K562 (cell line): Measurements from ENCODE around the gene RCOR1. TPM values are rescaled to one million over a fixed set of nuclear protein-coding genes. Genes with fewer than 3 reads are reported as not detected.

Experiments
- ATAC-seq: fragments of 200-7000 bp; cut with Tn5 transposase; 3 replicates; pipeline ENCODE4 v1.9.1; 2020; ENCODE audit warnings: moderate library complexity
- BruUV-seq: library from RNA; stranded (reverse); fragments of 400-500 nt; replicated peaks from 2 replicates; lab custom pipeline; 2021; lab: Mats Ljungman, UMichigan
- CTCF ChIA-PET: fragments of 300-600 bp; formaldehyde crosslinking; extraction: SDS; loops from one replicate; lab custom pipeline; 2021; ENCODE audit warnings: low intra/inter-chr PET ratio; lab: Yijun Ruan, JAX
- POLR2A ChIA-PET: fragments of 300-600, 350-650 bp; sonication (Branson Sonifier 250); formaldehyde crosslinking; extraction: SDS; loops from one replicate; lab custom pipeline; 2021; ENCODE audit warnings: antibody characterized with exemption, inconsistent platforms; lab: Yijun Ruan, JAX
- DNase-seq, 4 experiments: peaks; one replicate each; pipeline versions ENCODE4 v3.0.0 to v3.0.0-alpha.2; 2011 to 2018; ENCODE audit warnings: low spot score in 3 of 4, mixed read lengths in 3 of 4; ENCODE audit errors: extremely low read depth in 1 of 4
- FAIRE-seq: peaks from 2 replicates; lab custom pipeline; 2011; peaks lifted over from hg19 to GRCh38; lab: Jason Lieb, UNC
- H2AFZ ChIP-seq: 2 replicates; pipeline ENCODE4 v1.6.0; 2011; ENCODE audit warnings: low read depth, low read length, control low read depth, inconsistent platforms
- H3K27ac ChIP-seq: fragments of 200-600 bp; 3 replicates; pipeline ENCODE4 v1.8.0; 2011; ENCODE audit warnings: low read depth, mild to moderate bottlenecking, control low read depth, inconsistent platforms, low read length, moderate library complexity, mixed read lengths; ENCODE audit errors: extremely low read depth
- H3K27me3 ChIP-seq, 2 experiments: fragments of 300-600 bp in 1 of 2; 2 replicates in 1 of 2; 3 replicates in 1 of 2; pipeline versions ENCODE4 v1.6.0 to v1.8.0; 2011; ENCODE audit warnings: inconsistent platforms in 2 of 2, low read length in 2 of 2, mild to moderate bottlenecking in 1 of 2, mixed read lengths in 1 of 2, moderate library complexity in 1 of 2; ENCODE audit not compliant: control insufficient read depth in 2 of 2, insufficient read depth in 2 of 2
- H3K36me3 ChIP-seq: fragments of 300-600 bp; 3 replicates; pipeline ENCODE4 v1.8.0; 2011; ENCODE audit warnings: mild to moderate bottlenecking, low read length, inconsistent platforms; ENCODE audit not compliant: control insufficient read depth, insufficient read depth
- H3K4me1 ChIP-seq, 2 experiments: fragments of 200-600 bp in 1 of 2; replicated peaks in 1 of 2; 2 replicates in 1 of 2; 3 replicates in 1 of 2; pipeline versions ENCODE4 v1.5.1 to v1.8.0; 2011; ENCODE audit warnings: inconsistent platforms in 2 of 2, low read length in 2 of 2, mild to moderate bottlenecking in 1 of 2, mixed read lengths in 1 of 2, moderate library complexity in 1 of 2; ENCODE audit not compliant: control insufficient read depth in 2 of 2, insufficient read depth in 2 of 2
- H3K4me2 ChIP-seq: 2 replicates; pipeline ENCODE4 v1.6.1; 2011; ENCODE audit warnings: low read length, control low read depth, inconsistent platforms, mixed read lengths; ENCODE audit not compliant: insufficient read depth
- H3K4me3 ChIP-seq: fragments of 200-600 bp; sonication (generic), shearing (Covaris generic); 2 replicates; pipeline ENCODE4 v1.5.1; 2016; ENCODE audit warnings: control low read depth, inconsistent platforms
- H3K79me2 ChIP-seq: fragments of 200-600 bp; 3 replicates; pipeline ENCODE4 v1.8.0; 2011; ENCODE audit warnings: low read length, inconsistent platforms; ENCODE audit not compliant: control insufficient read depth, insufficient read depth
- H3K9ac ChIP-seq, 2 experiments: 2 replicates each; pipeline versions ENCODE4 v1.6.0 to v1.6.1; 2011; ENCODE audit warnings: low read depth in 2 of 2, low read length in 2 of 2, control low read depth in 1 of 2, inconsistent platforms in 1 of 2, mild to moderate bottlenecking in 1 of 2, mixed read lengths in 1 of 2; ENCODE audit not compliant: insufficient read depth in 1 of 2
- H3K9me1 ChIP-seq: one replicate; pipeline ENCODE4 v1.6.0; 2011; ENCODE audit warnings: inconsistent platforms, mild to moderate bottlenecking, low read length, moderate library complexity; ENCODE audit not compliant: control insufficient read depth, insufficient read depth
- H3K9me3 ChIP-seq: replicated peaks from 2 replicates; pipeline ENCODE4 v1.5.1; 2011; ENCODE audit warnings: low read depth, low read length, inconsistent platforms; ENCODE audit not compliant: control insufficient read depth, insufficient read depth
- H4K20me1 ChIP-seq: replicated peaks from 2 replicates; pipeline ENCODE4 v1.6.1; 2011; ENCODE audit warnings: low read length, inconsistent platforms, mixed read lengths; ENCODE audit not compliant: control insufficient read depth, insufficient read depth
- CREB3 ChIP-seq: fragments of 450-650 bp; conservative IDR thresholded peaks from 2 replicates; pipeline ENCODE4 v1.6.1; 2016; ENCODE audit warnings: missing genetic modification characterization, low read depth, mild to moderate bottlenecking, missing compliant biosample characterization, moderate library complexity
- CREBBP ChIP-seq: IDR thresholded peaks from one replicate; pipeline ENCODE4 v1.6.1; 2012; ENCODE audit warnings: low read depth, mild to moderate bottlenecking, control low read depth, inconsistent platforms, low read length
- DPF2 ChIP-seq: fragments of 450-650 bp; IDR thresholded peaks from 2 replicates; pipeline ENCODE4 v1.6.1; 2016
- ETV5 ChIP-seq: sonication (generic); formaldehyde crosslinking; IDR thresholded peaks from 2 replicates; pipeline ENCODE4 v1.4.0; 2020; ENCODE audit warnings: low read depth, mild to moderate bottlenecking, missing genetic modification reagents
- FOXP1 ChIP-seq: sonication (generic); formaldehyde crosslinking; IDR thresholded peaks from 2 replicates; pipeline ENCODE4 v1.8.0; 2022; ENCODE audit warnings: mild to moderate bottlenecking, missing genetic modification reagents
- HNRNPK ChIP-seq: fragments of 200-400 bp; formaldehyde crosslinking; IDR thresholded peaks from one replicate; pipeline ENCODE4 v1.6.1; 2018; ENCODE audit warnings: mild to moderate bottlenecking, low read depth, low read length; ENCODE audit not compliant: poor library complexity, severe bottlenecking
- ILF3 ChIP-seq: fragments of 450-650 bp; IDR thresholded peaks from 2 replicates; pipeline ENCODE4 v1.6.1; 2018; ENCODE audit warnings: antibody characterized with exemption, mild to moderate bottlenecking, moderate library complexity, borderline replicate concordance
- JUND ChIP-seq, 2 experiments: IDR thresholded peaks; 2 replicates in 1 of 2; 3 replicates in 1 of 2; pipeline ENCODE4 v1.6.1; 2011; ENCODE audit warnings: borderline replicate concordance in 2 of 2, low read depth in 2 of 2, low read length in 2 of 2, improper control_type of control experiment in 1 of 2, missing biosample characterization in 1 of 2, missing genetic modification characterization in 1 of 2, missing genetic modification reagents in 1 of 2
- LCOR ChIP-seq: sonication (generic); formaldehyde crosslinking; IDR thresholded peaks from 2 replicates; pipeline ENCODE4 v1.8.0; 2022; ENCODE audit warnings: mild to moderate bottlenecking, missing genetic modification reagents
- MTA1 ChIP-seq: fragments of 450-650 bp; IDR thresholded peaks from 2 replicates; pipeline ENCODE4 v1.6.1; 2017; ENCODE audit warnings: borderline replicate concordance
- NR0B1 ChIP-seq: fragments of 450-650 bp; IDR thresholded peaks from one replicate; pipeline ENCODE4 v1.6.1; 2018; ENCODE audit warnings: mild to moderate bottlenecking, moderate library complexity; ENCODE audit not compliant: partially characterized antibody
- RBM17 ChIP-seq: fragments of 200-400 bp; formaldehyde crosslinking; IDR thresholded peaks from 2 replicates; pipeline ENCODE4 v1.6.1; 2017; ENCODE audit warnings: low read depth, mild to moderate bottlenecking, low read length, borderline replicate concordance
- SMARCA4 ChIP-seq: fragments of 450-650 bp; IDR thresholded peaks from 2 replicates; pipeline ENCODE4 v1.6.1; 2016
- SREBF1 ChIP-seq: fragments of 150-350 bp; IDR thresholded peaks from 2 replicates; pipeline ENCODE4 v1.6.1; 2014; ENCODE audit warnings: antibody characterized with exemption, low read depth, low read length, borderline replicate concordance
- YY1 ChIP-seq, 3 experiments: IDR thresholded peaks; 2 replicates each; pipeline ENCODE4 v1.6.1; 2011; ENCODE audit warnings: low read length in 2 of 3, mild to moderate bottlenecking in 2 of 3, moderate library complexity in 2 of 3, borderline replicate concordance in 1 of 3, control low read depth in 1 of 3, low read depth in 1 of 3; ENCODE audit not compliant: insufficient read depth in 3 of 3, insufficient replicate concordance in 2 of 3, control insufficient read depth in 1 of 3, insufficient read length in 1 of 3; ENCODE audit errors: extremely low read depth in 1 of 3
- ZNF175 ChIP-seq: fragments of 200-800 bp; sonication (Bioruptor generic); IDR thresholded peaks from 2 replicates; pipeline ENCODE4 v1.6.1; 2016; ENCODE audit warnings: low read depth, mild to moderate bottlenecking, missing genetic modification characterization, missing compliant biosample characterization
- ZNF41 ChIP-seq: fragments of 250-450 bp; sonication (Bioruptor Pico); conservative IDR thresholded peaks from 2 replicates; pipeline ENCODE4 v1.4.0; 2020; ENCODE audit warnings: mild to moderate bottlenecking
- WGBS: fragments of 100-300 bp; shearing (Covaris generic); methylation state at CpG from one replicate; pipeline ENCODE4 v1.1.6; 2016; ENCODE audit warnings: low coverage, mixed read lengths; ENCODE audit not compliant: insufficient coverage; ENCODE audit errors: missing lambda C conversion rate; 5-methylcytosine and 5-hydroxymethylcytosine counted together
- in situ Hi-C: fragments of 300-500 bp; cut with MboI; formaldehyde crosslinking; loops from 4 replicates; pipeline ENCODE4 v1.15.0; 2018; ENCODE audit warnings: inconsistent platforms, mixed read lengths
- intact Hi-C: fragments of 100-400 bp; cut with micrococcal nuclease; formaldehyde crosslinking; loops from 2 replicates; pipeline ENCODE4 v1.14.2; 2022
- polyA plus RNA-seq, 8 experiments: library from polyadenylated mRNA; depleted of rRNA in 4 of 8; stranded (reverse) in 5 of 8; unstranded in 3 of 8; fragments of >200 nt; fragmentation: Nextera tagmentation in 2 of 8; fragmentation: Illumina TruSeq in 1 of 8; extraction: Ambion mirVana in 2 of 8; extraction: Trizol in 1 of 8; gene quantifications; 2 replicates each; pipeline versions ENCODE4 v1.2.1 to v1.2.3, GENCODE V29; 2011 to 2014; ENCODE audit warnings: inconsistent platforms in 1 of 8, missing spikeins in 1 of 8
- total RNA-seq, 7 experiments: library from RNA; depleted of rRNA in 6 of 7; stranded (reverse); fragments of >200 nt in 6 of 7; fragmentation: Illumina TruSeq in 2 of 7; extraction: Trizol in 2 of 7; gene quantifications; 2 replicates each; pipeline versions ENCODE4 v1.2.1 to v1.2.3, GENCODE V29; 2011 to 2021; ENCODE audit warnings: low replicate concordance in 1 of 7

The RCOR1 gene
- total and polyA plus RNA-seq, 9 of the 15 experiments (the other 6 are each of a cell fraction or from before 2014, with no cell fraction given), result 8.5 to 47.9 (median 20.9) TPM

GRCh38 chr14:102584871-102585869, 7.3 kb upstream of the RCOR1 start:
- in situ Hi-C loops (loop anchor here (5.0 kb wide), 1 partner anchor 48 kb away; no protein-coding TSS in a partner anchor), intact Hi-C loops (no loop called here)
- H3K9ac ChIP-seq, result peak overlapping the region; percentile 62 to 93
- CTCF ChIA-PET, result no interaction called here
- H4K20me1 ChIP-seq, result no peaks in the 10 kb centered on the region
- H3K27me3 ChIP-seq, result no peaks in the 10 kb centered on the region
- peak overlapping the region; percentile 55 for H3K4me2 ChIP-seq
- H3K4me1 ChIP-seq, result peaks cover 20% of the 10 kb centered on the region in 2 experiments; a peak in 4 of 5 replicates
- H3K79me2 ChIP-seq, result peaks cover 2% of the 10 kb centered on the region; the same call in 1 of the 3 replicates
- no peak overlapping the region for H3K4me3 ChIP-seq
- H3K9me3 ChIP-seq, result no peaks in the 10 kb centered on the region
- no TSS peak for BruUV-seq
- H3K9me1 ChIP-seq, result no peaks in the 10 kb centered on the region
- WGBS, result 37% methylated on average over 18 of the region's 24 CpGs
- peak overlapping the region; percentile 91 for H2AFZ ChIP-seq
- peak overlapping the region; percentile 72; the same call in 2 of the 3 replicates for H3K27ac ChIP-seq
- H3K36me3 ChIP-seq, result no peaks in the 10 kb centered on the region
- FAIRE-seq, result peak; percentile 55
- peak; percentile 45 to 70 (median 62) for DNase-seq
- peak; percentile 71 for ATAC-seq
- POLR2A ChIA-PET, result interaction anchor here (0.9 to 1.8 kb wide), 5 partner anchors 10 to 54 kb away, joined by 3 to 14 read pairs (median 5); no protein-coding TSS in a partner anchor
- TF ChIP-seq NR0B1 (no peak), CREB3 (tag) (no peak), JUND (IDR thresholded peaks at IDR 0.05; ENCODE audit: borderline replicate concordance, low read depth, low read length) (0 out of 2 replicates have a peak, but pooled peaks have one; percentile 38), JUND (tag; IDR thresholded peaks at IDR 0.05; ENCODE audit: borderline replicate concordance, low read depth, low read length) (no peak; the same call in 2 of the 3 replicates), ETV5 (CRISPR knock-in tag) (no peak), SREBF1 (no peak), SMARCA4 (0 out of 2 replicates have a peak, but pooled peaks have one; percentile 25), ZNF175 (CRISPR knock-in tag) (peak; percentile 59; the same call in 1 of the 2 replicates), HNRNPK (no peak), ZNF41 (no peak), CREBBP (no peak), FOXP1 (CRISPR knock-in tag) (no peak), ILF3 (no peak), DPF2 (0 out of 2 replicates have a peak, but pooled peaks have one; percentile 17), LCOR (0 out of 2 replicates have a peak, but pooled peaks have one; percentile 25), RBM17 (no peak), MTA1 (no peak), YY1 (IDR thresholded peaks at IDR 0.05; ENCODE audit: borderline replicate concordance in 1 of 3, control insufficient read depth in 1 of 3, extremely low read depth in 1 of 3, insufficient read depth in 3 of 3, insufficient read length in 1 of 3, insufficient replicate concordance in 2 of 3, low read depth in 1 of 3, low read length in 2 of 3) (peak in 1 of 3 experiments; percentile 23)
